Gastrocnemius medialis (tissue), 4 donors: ENCODE data around the gene SOWAHA. TPM values are rescaled to one million over a fixed set of nuclear protein-coding genes. Genes with fewer than 3 reads are reported as not detected.

Source experiments
- ATAC-seq, 2 donors: fragments of 150-250 bp; one replicate each; pipeline ENCODE4 v1.9.1; 2016
- DNase-seq, 2 donors: peaks; one replicate each; pipeline ENCODE4 v3.0.0-alpha.2; 2019
- H3K27ac ChIP-seq, 4 donors: fragments of 200-600 bp; sonication (generic); 1 replicate in 1 of 4; 2 replicates in 3 of 4; pipeline ENCODE4 v1.5.1; 2016 to 2018; ENCODE audit warnings: mild to moderate bottlenecking in 2 of 4, moderate library complexity in 1 of 4
- H3K27me3 ChIP-seq, 3 donors: fragments of 200-600 bp; sonication (generic) in 2 of 3; 1 replicate in 1 of 3; 2 replicates in 2 of 3; pipeline versions ENCODE4 v1.5.1 to v1.6.0; 2016 to 2019; ENCODE audit warnings: mild to moderate bottlenecking in 1 of 3, moderate library complexity in 1 of 3
- H3K36me3 ChIP-seq, 2 donors: fragments of 200-600 bp; sonication (generic) in 1 of 2; one replicate each; pipeline ENCODE4 v1.5.1; 2017 to 2018
- H3K4me1 ChIP-seq, 2 donors: fragments of 200-600 bp; sonication (generic) in 1 of 2; one replicate each; pipeline ENCODE4 v1.5.1; 2016 to 2017; ENCODE audit warnings: mild to moderate bottlenecking in 2 of 2
- H3K4me3 ChIP-seq, 4 donors: fragments of 200-600 bp; sonication (generic) in 3 of 4; 1 replicate in 1 of 4; 2 replicates in 3 of 4; pipeline ENCODE4 v1.5.1; 2016 to 2019; ENCODE audit warnings: mild to moderate bottlenecking in 2 of 4
- H3K9me3 ChIP-seq, 3 donors: fragments of 200-600 bp; sonication (generic) in 2 of 3; 1 replicate in 1 of 3; 2 replicates in 2 of 3; pipeline ENCODE4 v1.5.1; 2016 to 2019
- CTCF ChIP-seq, 5 experiments: fragments of 450-650 bp in 3 of 5; fragments of 200-600 bp in 2 of 5; sonication (generic) in 2 of 5; IDR thresholded peaks in 4 of 5; conservative IDR thresholded peaks in 1 of 5; 1 replicate in 4 of 5; 2 replicates in 1 of 5; pipeline ENCODE4 v1.5.1; 2016 to 2019; ENCODE audit warnings: antibody characterized with exemption in 5 of 5, mild to moderate bottlenecking in 3 of 5, moderate library complexity in 3 of 5
- POLR2A ChIP-seq, 2 donors: fragments of 450-650 bp; IDR thresholded peaks; one replicate each; pipeline ENCODE4 v1.6.1; 2017; ENCODE audit warnings: antibody characterized with exemption in 2 of 2, mild to moderate bottlenecking in 2 of 2, moderate library complexity in 2 of 2
- in situ Hi-C, 4 donors: fragments of 200-750 bp; cut with MboI; loops; one replicate each; pipeline versions ENCODE4 v1.15.0 to v1.8.0; 2017; ENCODE audit warnings: low sequenced_read_pairs in 4 of 4
- intact Hi-C: fragments of 100-400 bp; cut with DNase I; formaldehyde crosslinking; loops from one replicate; pipeline ENCODE4 v1.15.1; 2023; ENCODE audit warnings: low total_unique reads
- total RNA-seq, 4 donors: library from RNA; depleted of rRNA; stranded (reverse); fragments of >200 nt; gene quantifications; one replicate each; pipeline versions ENCODE4 v1.1.0 to v1.2.3, GENCODE V29; 2016

Gene SOWAHA
- total RNA-seq, 4 donors from 2014 or later = 0.27 TPM; not detected in 3

- H3K4me1 ChIP-seq = no peaks in the 10 kb centered on the region
- peak within 1 kb of the TSS; percentile 12 to 78 (median 74) for H3K27ac ChIP-seq
- intact Hi-C loops (loop anchor here (1.0 to 5.0 kb wide), 3 partner anchors 36 to 222 kb away; partner anchors contain the start of genes GDF9, HSPA4 and UQCRQ), in situ Hi-C loops (no loop called here)
- no peaks in the 10 kb centered on the region for H3K9me3 ChIP-seq
- H3K4me3 ChIP-seq = peak within 1 kb of the TSS; percentile 53 to 72 (median 56)
- ATAC-seq = peak; percentile 35 to 49
- TF ChIP-seq CTCF (IDR thresholded peaks at IDR 0.05 in 4 of 5, conservative IDR thresholded peaks at IDR 0.05 in 1 of 5) (no peak), POLR2A (IDR thresholded peaks at IDR 0.05) (peak; percentile 21)
- no peaks in the 10 kb centered on the region for H3K36me3 ChIP-seq
- H3K27me3 ChIP-seq = peaks cover 0 to 3% (median 0%) of the 10 kb centered on the region in 3 donors
- no peak for DNase-seq
These were observed 17.5 kb downstream of the SOWAHA start, which contains the start of gene SHROOM1 for GRCh38 chr5:132830436-132831094. SHROOM1 (minus strand) TSS chr5:132830647; CDS start chr5:132826140, 4,507 bp downstream.

- H3K4me3 ChIP-seq = peak overlapping the region; percentile 53 to 72 (median 56)
- H3K9me3 ChIP-seq = no peaks in the 10 kb centered on the region
- no peak for DNase-seq
- in situ Hi-C loops = no loop called here
- TF ChIP-seq CTCF (IDR thresholded peaks at IDR 0.05 in 4 of 5, conservative IDR thresholded peaks at IDR 0.05 in 1 of 5) (no peak), POLR2A (IDR thresholded peaks at IDR 0.05) (no peak)
- no peak for ATAC-seq
- intact Hi-C loops = loop anchor here (2.0 to 5.0 kb wide), 2 partner anchors 52 to 221 kb away; partner anchors contain the start of gene HSPA4
- H3K36me3 ChIP-seq = no peaks in the 10 kb centered on the region
- peak overlapping the region; percentile 12 to 78 (median 74) for H3K27ac ChIP-seq
- H3K27me3 ChIP-seq = peaks cover 0 to 3% (median 0%) of the 10 kb centered on the region in 3 donors
- H3K4me1 ChIP-seq = no peaks in the 10 kb centered on the region
These were observed 18.2 kb downstream of the SOWAHA start for GRCh38 chr5:132831095-132831860.

GRCh38 chr5:132832612-132833011 is 19.5 kb downstream of the SOWAHA start:
- DNase-seq (no peak), ATAC-seq (no peak)
- intact Hi-C loops = loop anchor here (5.0 kb wide), 1 partner anchor 220 kb away; the partner anchor contains the start of gene HSPA4
- H3K36me3 ChIP-seq = no peaks in the 10 kb centered on the region
- H3K4me3 ChIP-seq = no peak overlapping the region
- no peak overlapping the region for H3K27ac ChIP-seq
- H3K4me1 ChIP-seq = no peaks in the 10 kb centered on the region
- H3K9me3 ChIP-seq = no peaks in the 10 kb centered on the region
- in situ Hi-C loops = no loop called here
- peaks cover 0 to 3% (median 0%) of the 10 kb centered on the region in 3 donors for H3K27me3 ChIP-seq
- TF ChIP-seq POLR2A (IDR thresholded peaks at IDR 0.05) (no peak), CTCF (IDR thresholded peaks at IDR 0.05 in 4 of 5, conservative IDR thresholded peaks at IDR 0.05 in 1 of 5) (no peak)

- H3K9me3 ChIP-seq = no peaks in the 10 kb centered on the region
- no peak for DNase-seq
- no peaks in the 10 kb centered on the region for H3K36me3 ChIP-seq
- H3K27ac ChIP-seq = no peak overlapping the region
- peaks cover 0 to 3% (median 0%) of the 10 kb centered on the region in 3 donors for H3K27me3 ChIP-seq
- intact Hi-C loops = loop anchor here (5.0 kb wide), 1 partner anchor 218 kb away; the partner anchor contains the start of gene HSPA4
- no peak for ATAC-seq
- H3K4me3 ChIP-seq = no peak overlapping the region
- H3K4me1 ChIP-seq = no peaks in the 10 kb centered on the region
- in situ Hi-C loops = no loop called here
- TF ChIP-seq CTCF (IDR thresholded peaks at IDR 0.05 in 4 of 5, conservative IDR thresholded peaks at IDR 0.05 in 1 of 5) (no peak), POLR2A (IDR thresholded peaks at IDR 0.05) (no peak)
These were observed 21.0 kb downstream of the SOWAHA start for GRCh38 chr5:132834057-132834456.
